Nephron (organoid): ENCODE measurements around the gene PRAME.

Experiments
- H3K27ac Mint-ChIP-seq, 3 experiments: 2 replicates each; pipeline ENCODE4 v1.8.0; 2020; ENCODE audit warnings: mixed read lengths in 3 of 3, mild to moderate bottlenecking in 2 of 3, moderate library complexity in 1 of 3
- H3K27me3 Mint-ChIP-seq: 2 replicates; pipeline ENCODE4 v1.8.0; 2021; ENCODE audit warnings: low read depth, mild to moderate bottlenecking, moderate library complexity, mixed read lengths
- H3K36me3 Mint-ChIP-seq: 2 replicates; pipeline ENCODE4 v1.8.0; 2020; ENCODE audit warnings: low read depth, mixed read lengths
- H3K4me1 Mint-ChIP-seq: 2 replicates; pipeline ENCODE4 v1.8.0; 2020; ENCODE audit warnings: mixed read lengths
- H3K4me3 Mint-ChIP-seq, 3 experiments: 2 replicates each; pipeline ENCODE4 v1.8.0; 2020; ENCODE audit warnings: mild to moderate bottlenecking in 3 of 3, mixed read lengths in 3 of 3, moderate library complexity in 2 of 3
- H3K9me3 Mint-ChIP-seq: 2 replicates; pipeline ENCODE4 v1.8.0; 2020; ENCODE audit warnings: mixed read lengths
- CTCF ChIP-seq, 3 experiments: fragments of 200-600 bp; sonication (generic); IDR thresholded peaks; one replicate each; pipeline ENCODE4 v1.5.0; 2021; ENCODE audit warnings: antibody characterized with exemption in 3 of 3; ENCODE audit not compliant: unreplicated experiment in 3 of 3

Gene PRAME

DNA sequence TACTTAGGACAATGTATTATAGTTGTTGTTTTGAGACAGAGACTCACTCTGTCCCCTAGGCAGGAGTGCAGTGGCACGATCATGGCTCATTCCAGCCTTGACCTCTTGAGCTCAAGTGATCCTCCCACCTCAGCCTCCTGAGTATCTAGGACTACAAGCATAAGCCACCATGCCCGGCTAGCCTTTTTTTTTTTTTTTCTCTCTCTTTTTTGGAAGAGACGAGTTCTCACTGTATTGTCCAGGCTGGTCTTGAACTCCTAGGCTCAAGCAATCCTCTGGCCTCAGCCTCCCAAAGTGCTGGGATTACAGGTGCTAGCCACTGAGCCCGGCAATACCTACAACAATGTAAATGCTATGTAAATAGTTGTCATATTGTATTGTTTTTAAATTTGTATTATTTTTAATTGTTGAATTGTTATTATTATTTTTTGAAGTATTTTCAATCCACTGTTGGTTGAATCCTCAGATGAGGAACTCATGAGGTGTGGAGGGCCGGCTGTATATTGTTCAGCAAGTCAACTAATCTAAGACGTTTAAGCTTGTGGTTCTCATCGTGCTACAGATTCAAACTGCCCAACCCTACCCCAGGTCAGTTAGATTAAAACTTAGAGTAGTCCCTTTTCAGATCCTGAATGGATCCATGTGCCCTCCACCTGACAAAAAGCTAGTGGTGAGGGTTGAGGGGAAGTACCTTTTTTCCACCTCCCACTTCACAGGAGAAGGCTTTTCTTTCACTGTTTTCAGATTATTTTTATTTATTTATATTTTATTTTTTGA lies 27.1 kb downstream of the PRAME start:
- Mint-ChIP-seq H3K27me3 (peaks cover 9% of the 10 kb centered on the region), H3K4me3 (no peak overlapping the region), H3K9me3 (no peaks in the 10 kb centered on the region), H3K27ac (no peak overlapping the region), H3K36me3 (no peaks in the 10 kb centered on the region), H3K4me1 (no peaks in the 10 kb centered on the region)
- no peak for TF ChIP-seq CTCF (IDR thresholded peaks at IDR 0.05; ENCODE audit: unreplicated experiment in 3 of 3)

- no peaks in the 10 kb centered on the region for H3K4me1 Mint-ChIP-seq
- H3K27ac Mint-ChIP-seq, result no peak overlapping the region
- no peaks in the 10 kb centered on the region for H3K36me3 Mint-ChIP-seq
- no peak for TF ChIP-seq CTCF (IDR thresholded peaks at IDR 0.05; ENCODE audit: unreplicated experiment in 3 of 3)
- peaks cover 2% of the 10 kb centered on the region for H3K9me3 Mint-ChIP-seq
- peaks cover 23% of the 10 kb centered on the region for H3K27me3 Mint-ChIP-seq
- H3K4me3 Mint-ChIP-seq, result no peak overlapping the region
Measured at GRCh38 chr22:22528780-22529179, 30.3 kb downstream of the PRAME start.

DNA sequence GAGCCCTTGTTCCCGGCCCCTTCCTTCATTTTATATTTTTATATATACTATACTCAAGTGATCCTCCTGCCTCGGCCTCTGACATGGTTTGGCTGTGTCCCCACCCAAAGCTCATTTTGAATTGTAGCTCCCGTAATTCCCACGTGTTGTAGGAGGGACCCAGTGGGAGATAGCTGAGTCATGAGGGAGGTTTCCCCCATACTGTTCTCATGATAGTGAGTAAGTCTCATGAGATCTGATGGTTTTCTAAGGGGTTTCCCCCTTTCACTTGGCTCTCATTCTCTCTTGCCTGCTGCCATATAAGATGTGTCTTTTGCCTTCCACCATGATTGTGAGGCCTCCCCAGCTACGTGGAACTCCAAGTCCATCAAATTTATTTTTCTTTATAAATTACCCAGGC lies 31.8 kb downstream of the PRAME start:
- H3K36me3 Mint-ChIP-seq, result no peaks in the 10 kb centered on the region
- peaks cover 24% of the 10 kb centered on the region for H3K27me3 Mint-ChIP-seq
- H3K9me3 Mint-ChIP-seq, result peaks cover 2% of the 10 kb centered on the region
- no peak overlapping the region for H3K27ac Mint-ChIP-seq
- H3K4me1 Mint-ChIP-seq, result no peaks in the 10 kb centered on the region
- H3K4me3 Mint-ChIP-seq, result no peak overlapping the region
- TF ChIP-seq CTCF (IDR thresholded peaks at IDR 0.05; ENCODE audit: unreplicated experiment in 3 of 3), result no peak

GRCh38 chr22:22526125-22526912 lies 32.7 kb downstream of the PRAME start:
- Mint-ChIP-seq H3K27me3 (peaks cover 24% of the 10 kb centered on the region), H3K4me3 (no peak overlapping the region), H3K27ac (no peak overlapping the region), H3K36me3 (no peaks in the 10 kb centered on the region), H3K9me3 (peaks cover 2% of the 10 kb centered on the region), H3K4me1 (no peaks in the 10 kb centered on the region)
- no peak for TF ChIP-seq CTCF (IDR thresholded peaks at IDR 0.05; ENCODE audit: unreplicated experiment in 3 of 3)

GRCh38 chr22:22523494-22523893 lies 35.6 kb downstream of the PRAME start:
- TF ChIP-seq CTCF (IDR thresholded peaks at IDR 0.05; ENCODE audit: unreplicated experiment in 3 of 3), result no peak
- Mint-ChIP-seq H3K27ac (no peak overlapping the region), H3K36me3 (no peaks in the 10 kb centered on the region), H3K9me3 (peaks cover 2% of the 10 kb centered on the region), H3K4me1 (no peaks in the 10 kb centered on the region), H3K4me3 (no peak overlapping the region), H3K27me3 (peaks cover 24% of the 10 kb centered on the region)
